Natural killer cell (primary cell): ENCODE measurements around the gene ADPRS. TPM values are rescaled to one million over a fixed set of nuclear protein-coding genes. Genes with fewer than 3 reads are reported as not detected.

ENCODE experiments used
- ATAC-seq, 3 donors: fragments of 150-1000 bp in 2 of 3; fragments of 200-7000 bp in 1 of 3; cut with Tn5 transposase; 1 replicate in 1 of 3; 2 replicates in 2 of 3; pipeline ENCODE4 v1.10.0; 2021; ENCODE audit warnings: mild to moderate bottlenecking in 2 of 3, moderate library complexity in 2 of 3
- DNase-seq, 2 donors: peaks; one replicate each; pipeline versions ENCODE4 v3.0.0 to v3.0.0-alpha.2; 2013 to 2021; ENCODE audit warnings: mixed read lengths in 1 of 2
- H3K27ac ChIP-seq: one replicate; pipeline ENCODE4 v1.5.1; 2013; ENCODE audit warnings: mild to moderate bottlenecking, low read length
- H3K27me3 ChIP-seq: one replicate; pipeline ENCODE4 v1.6.1; 2013; ENCODE audit warnings: low read length; ENCODE audit not compliant: control insufficient read depth, insufficient read depth
- H3K36me3 ChIP-seq: one replicate; pipeline ENCODE4 v1.6.1; 2013; ENCODE audit warnings: low read length; ENCODE audit not compliant: control insufficient read depth, insufficient read depth
- H3K4me1 ChIP-seq: one replicate; pipeline ENCODE4 v1.6.1; 2013; ENCODE audit warnings: low read length; ENCODE audit not compliant: control insufficient read depth, insufficient read depth
- H3K4me3 ChIP-seq: one replicate; pipeline ENCODE4 v1.5.1; 2013; ENCODE audit warnings: low read length
- H3K9me3 ChIP-seq: one replicate; pipeline ENCODE4 v1.6.1; 2013; ENCODE audit warnings: low read length; ENCODE audit not compliant: control insufficient read depth, insufficient read depth
- H3K27ac Mint-ChIP-seq, 2 donors: one replicate each; pipeline ENCODE4 v1.8.0; 2022; ENCODE audit warnings: mild to moderate bottlenecking in 2 of 2, mixed read lengths in 2 of 2, moderate library complexity in 1 of 2
- H3K27me3 Mint-ChIP-seq, 2 donors: one replicate each; pipeline ENCODE4 v1.8.0; 2022; ENCODE audit warnings: low read depth in 2 of 2, mixed read lengths in 2 of 2
- H3K36me3 Mint-ChIP-seq: one replicate; pipeline ENCODE4 v1.8.0; 2022; ENCODE audit warnings: mixed read lengths
- H3K4me1 Mint-ChIP-seq, 2 donors: one replicate each; pipeline ENCODE4 v1.8.0; 2022; ENCODE audit warnings: mixed read lengths in 2 of 2
- H3K4me3 Mint-ChIP-seq: one replicate; pipeline ENCODE4 v1.8.0; 2022; ENCODE audit warnings: mild to moderate bottlenecking, moderate library complexity, mixed read lengths
- H3K9me3 Mint-ChIP-seq, 2 donors: one replicate each; pipeline ENCODE4 v1.8.0; 2022; ENCODE audit warnings: mixed read lengths in 2 of 2
- CTCF ChIP-seq: fragments of 200-600 bp; IDR thresholded peaks from one replicate; pipeline ENCODE4 v1.8.0; 2022; ENCODE audit warnings: antibody characterized with exemption
- WGBS: methylation state at CpG from one replicate; pipeline ENCODE4 v1.1.7; 2013; ENCODE audit warnings: missing lambda C conversion rate; ENCODE audit not compliant: insufficient coverage; 5-methylcytosine and 5-hydroxymethylcytosine counted together
- intact Hi-C: fragments of 100-400 bp; cut with micrococcal nuclease; formaldehyde crosslinking; loops from one replicate; pipeline ENCODE4 v1.14.2; 2022
- total RNA-seq, 4 donors: library from RNA; stranded (reverse); fragments of 120-200 nt in 1 of 4; gene quantifications; one replicate each; pipeline versions ENCODE4 v1.2.3 to v1.2.4, GENCODE V29; 2013 to 2022

The ADPRS gene
- total RNA-seq, 3 donors from 2014 or later (not counting 1 experiment from before 2014, with no cell fraction given), result 9.6 to 15.9 (median 12.4) TPM

- no peak for DNase-seq
- H3K27ac ChIP-seq, result no peak overlapping the region
- WGBS, result 92% methylated on average over 3 of the region's 3 CpGs
- Mint-ChIP-seq H3K36me3 (no peaks in the 10 kb centered on the region), H3K27me3 (no peaks in the 10 kb centered on the region), H3K4me3 (no peak overlapping the region), H3K4me1 (peaks cover 17 to 19% of the 10 kb centered on the region in 2 donors), H3K27ac (no peak overlapping the region), H3K9me3 (no peaks in the 10 kb centered on the region)
- peaks cover 43% of the 10 kb centered on the region for H3K36me3 ChIP-seq
- intact Hi-C loops, result no loop called here
- H3K27me3 ChIP-seq, result no peaks in the 10 kb centered on the region
- peaks cover 16% of the 10 kb centered on the region for H3K4me1 ChIP-seq
- ATAC-seq, result no peak
- no peak overlapping the region for H3K4me3 ChIP-seq
- no peak for TF ChIP-seq CTCF
- H3K9me3 ChIP-seq, result no peaks in the 10 kb centered on the region
Observed at GRCh38 chr1:36093929-36094328, 5.2 kb downstream of the ADPRS start.

GRCh38 chr1:36094621-36095061, 5.9 kb downstream of the ADPRS start:
- Histone ChIP-seq H3K36me3 (peaks cover 43% of the 10 kb centered on the region), H3K4me3 (no peak overlapping the region), H3K27ac (no peak overlapping the region), H3K27me3 (no peaks in the 10 kb centered on the region), H3K4me1 (peaks cover 14% of the 10 kb centered on the region), H3K9me3 (no peaks in the 10 kb centered on the region)
- H3K27ac Mint-ChIP-seq, result no peak overlapping the region
- H3K4me3 Mint-ChIP-seq, result no peak overlapping the region
- no peaks in the 10 kb centered on the region for H3K36me3 Mint-ChIP-seq
- H3K9me3 Mint-ChIP-seq, result no peaks in the 10 kb centered on the region
- peaks cover 13% of the 10 kb centered on the region in 2 donors for H3K4me1 Mint-ChIP-seq
- intact Hi-C loops, result no loop called here
- no peak for ATAC-seq
- H3K27me3 Mint-ChIP-seq, result no peaks in the 10 kb centered on the region
- 96% methylated on average over 8 of the region's 8 CpGs for WGBS
- DNase-seq, result no peak
- no peak for TF ChIP-seq CTCF

- Mint-ChIP-seq H3K9me3 (no peaks in the 10 kb centered on the region), H3K36me3 (no peaks in the 10 kb centered on the region), H3K27ac (no peak overlapping the region), H3K27me3 (no peaks in the 10 kb centered on the region), H3K4me3 (no peak overlapping the region), H3K4me1 (peaks cover 7 to 11% of the 10 kb centered on the region in 2 donors)
- Histone ChIP-seq H3K9me3 (no peaks in the 10 kb centered on the region), H3K4me1 (peaks cover 15% of the 10 kb centered on the region), H3K36me3 (peaks cover 43% of the 10 kb centered on the region), H3K27me3 (no peaks in the 10 kb centered on the region), H3K4me3 (no peak overlapping the region), H3K27ac (no peak overlapping the region)
- no peak for DNase-seq
- intact Hi-C loops, result no loop called here
- 88% methylated on average over 13 of the region's 15 CpGs for WGBS
- no peak for TF ChIP-seq CTCF
- no peak for ATAC-seq
Observed at GRCh38 chr1:36095760-36096405, 7.2 kb downstream of the ADPRS start.
